AG08396 (cell line): ENCODE results near the gene PROM1.

Experiments
- DNase-seq: peaks from one replicate; pipeline ENCODE4 v3.0.0; 2012; ENCODE audit warnings: low spot score, mixed read lengths

The PROM1 gene

DNA sequence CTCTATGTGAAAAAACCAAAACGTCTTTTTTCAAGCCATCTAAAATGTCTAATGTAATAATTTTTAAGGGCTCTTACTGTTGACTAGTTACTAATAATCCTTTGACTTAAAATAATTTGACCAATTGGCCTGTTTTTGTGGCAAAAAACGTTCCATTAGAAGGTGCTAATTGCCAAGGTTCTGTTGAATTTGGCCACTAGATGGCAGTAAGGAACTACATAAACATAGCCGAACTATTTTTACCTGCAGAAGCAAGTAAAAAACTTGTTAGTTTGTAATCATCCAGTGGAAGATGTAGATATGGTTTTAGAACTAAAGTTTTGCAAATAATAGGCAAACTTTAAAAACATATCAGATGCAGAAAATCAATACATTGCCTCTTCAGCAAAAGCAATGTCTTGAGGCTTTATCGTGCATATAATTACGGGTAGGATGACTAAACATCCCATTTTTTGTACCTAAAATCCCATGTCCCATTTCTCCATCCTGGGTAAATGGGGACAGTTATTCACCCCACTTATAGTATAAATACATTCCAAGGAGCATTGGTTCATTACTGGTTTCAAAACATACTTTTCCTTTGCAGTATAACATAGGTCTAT, 57.6 kb downstream of the PROM1 start:
- DNase-seq, result peak; percentile 18

DNA sequence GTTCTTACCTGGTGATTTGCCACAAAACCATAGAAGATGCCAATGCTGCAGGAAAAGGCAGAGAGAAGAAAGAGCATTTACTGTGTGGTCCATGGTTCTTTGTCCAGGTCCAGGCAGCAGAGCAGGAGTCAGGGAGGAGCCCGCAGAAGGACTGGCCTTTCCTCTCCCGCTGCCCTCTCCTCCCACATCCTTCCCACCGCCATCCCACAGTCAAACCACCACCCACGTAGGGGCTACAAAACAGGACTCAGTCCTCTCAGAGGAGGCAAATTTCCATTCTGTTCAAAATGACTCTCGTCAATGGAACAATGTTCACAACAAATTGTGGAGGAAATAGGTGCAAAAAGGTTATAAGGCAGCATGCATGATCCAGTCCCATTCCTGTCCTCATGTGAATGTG, 58.6 kb downstream of the PROM1 start:
- DNase-seq, result no peak

DNA sequence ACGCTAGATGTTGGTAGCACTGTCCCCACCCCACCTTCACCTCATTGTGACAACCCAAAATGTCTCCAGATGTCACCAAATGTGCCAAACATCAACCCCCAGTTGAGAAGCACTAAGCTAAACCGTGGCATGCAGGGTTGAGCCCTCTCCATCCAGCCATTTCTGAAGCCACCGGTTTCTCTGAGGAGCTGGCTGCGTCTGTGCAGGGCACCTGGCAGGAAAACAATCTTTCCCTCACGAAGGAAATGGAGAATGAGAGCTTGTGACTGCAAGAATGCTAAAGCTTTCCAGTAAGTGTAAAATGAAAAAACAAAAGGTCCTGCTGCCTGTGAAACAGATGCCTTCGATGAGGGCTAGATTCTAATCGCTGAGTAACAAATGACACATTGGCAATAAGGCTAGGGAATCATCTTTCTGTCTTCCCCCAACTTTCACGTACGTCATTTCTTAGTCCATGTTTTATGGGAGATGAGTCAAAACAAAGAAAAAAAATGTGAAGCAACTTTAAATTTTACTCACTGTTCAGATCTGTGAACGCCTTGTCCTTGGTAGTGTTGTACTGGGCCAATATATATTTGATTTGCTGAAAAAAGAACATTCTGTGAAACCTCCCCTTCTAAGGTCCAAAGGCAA, 59.9 kb downstream of the PROM1 start:
- DNase-seq, result no peak

GRCh38 chr4:16021804-16022560, 61.8 kb downstream of the PROM1 start:
- DNase-seq, result no peak

GRCh38 chr4:16019649-16020048, 64.2 kb downstream of the PROM1 start:
- DNase-seq, result no peak

- DNase-seq, result no peak
These were observed 65.0 kb downstream of the PROM1 start for GRCh38 chr4:16018841-16019240.

DNA sequence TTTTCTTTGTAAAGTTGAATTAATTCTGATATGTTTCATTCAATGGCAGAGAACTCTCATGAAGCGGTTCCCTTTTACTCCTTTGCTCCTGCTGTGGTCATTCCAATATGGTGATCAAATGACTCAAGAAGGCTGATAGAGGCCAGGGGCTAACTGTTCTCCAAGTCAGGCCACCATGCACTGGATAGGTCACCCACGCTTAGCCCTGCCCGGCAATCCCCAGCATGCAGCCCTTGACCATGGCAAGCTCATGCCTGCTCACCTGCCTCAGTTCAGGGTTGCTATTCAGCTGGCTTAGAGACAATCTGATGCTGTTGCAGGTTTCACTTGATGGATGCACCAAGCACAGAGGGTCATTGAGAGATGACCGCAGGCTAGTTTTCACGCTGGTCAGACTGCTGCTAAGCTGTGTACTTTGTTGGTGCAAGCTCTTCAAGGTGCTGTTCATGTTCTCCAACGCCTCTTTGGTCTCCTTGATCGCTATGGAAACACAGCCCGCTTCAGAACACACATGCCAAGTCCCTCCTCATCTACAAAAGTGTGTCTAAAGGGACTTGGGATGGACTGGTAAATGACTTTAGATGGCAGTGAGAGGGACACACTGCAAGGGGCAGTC, 65.7 kb downstream of the PROM1 start:
- DNase-seq, result no peak

DNA sequence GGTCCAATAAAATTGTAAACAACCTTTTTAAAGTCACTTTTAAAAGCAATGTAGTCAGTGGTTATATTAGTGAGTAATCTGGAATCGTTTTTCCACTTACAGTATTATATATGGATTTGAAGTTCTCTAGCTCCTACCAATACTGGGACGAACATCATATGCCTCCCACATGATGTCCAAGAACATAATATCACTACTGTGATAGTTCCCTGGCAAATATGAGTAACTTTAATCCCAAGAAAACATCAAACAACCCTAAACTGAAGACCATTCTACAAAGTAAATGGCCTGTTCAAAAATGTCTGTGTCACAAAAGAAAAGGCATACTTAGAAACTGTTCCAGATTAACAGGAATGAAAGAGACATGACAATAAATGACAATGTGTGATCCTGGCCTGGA, 67.3 kb downstream of the PROM1 start:
- DNase-seq, result no peak

DNA sequence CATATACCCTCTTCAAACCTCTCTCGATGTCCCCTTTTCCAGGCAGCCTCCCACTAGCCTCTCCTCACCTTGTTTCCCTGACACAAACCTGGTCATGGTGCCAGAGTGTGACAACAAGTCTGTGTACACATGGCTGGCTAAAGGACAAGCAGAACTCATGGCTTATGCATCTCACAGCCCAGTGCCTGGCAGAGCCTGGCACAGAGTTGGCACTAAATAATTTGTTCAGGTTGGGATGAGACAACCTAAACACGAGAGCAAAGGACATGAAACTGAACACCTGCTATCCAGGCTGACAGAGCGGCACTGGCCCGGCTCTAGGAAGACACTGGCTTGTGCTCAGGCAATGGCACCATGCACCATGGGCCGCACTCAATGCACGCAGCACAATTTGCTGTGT, 72.7 kb downstream of the PROM1 start:
- DNase-seq, result no peak

GRCh38 chr4:16009153-16009552, 74.7 kb downstream of the PROM1 start:
- no peak for DNase-seq

DNA sequence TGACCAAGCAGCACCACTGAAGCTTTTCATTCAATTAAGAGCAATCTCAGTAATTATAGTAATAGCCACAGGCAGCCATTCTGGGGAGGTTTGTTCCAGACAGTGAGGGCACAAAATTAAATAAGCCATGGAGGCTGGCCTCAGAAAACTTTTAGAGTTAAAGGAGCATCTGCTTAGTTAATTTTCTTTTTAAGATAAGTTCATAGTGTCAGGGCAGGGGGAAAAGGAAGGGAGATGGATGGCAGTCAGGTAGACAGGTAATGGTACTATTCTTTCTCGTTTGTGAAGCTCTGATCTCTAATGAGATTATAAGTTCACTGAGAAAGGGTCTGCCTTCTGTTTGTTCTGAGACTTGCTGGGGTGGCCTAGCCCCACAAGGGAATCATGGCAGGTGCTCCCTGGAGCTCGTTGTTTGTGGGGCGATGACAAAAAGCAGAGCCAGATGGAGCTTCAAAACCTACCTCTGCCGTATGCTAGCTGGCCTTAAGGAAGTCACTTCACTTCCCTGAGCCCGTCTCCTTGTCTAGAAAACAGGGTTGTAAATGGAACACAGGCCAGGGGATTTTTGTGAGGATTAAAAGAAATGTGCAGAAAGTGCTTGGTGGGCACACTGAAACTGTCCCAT, 76.2 kb downstream of the PROM1 start:
- DNase-seq, result no peak

DNA sequence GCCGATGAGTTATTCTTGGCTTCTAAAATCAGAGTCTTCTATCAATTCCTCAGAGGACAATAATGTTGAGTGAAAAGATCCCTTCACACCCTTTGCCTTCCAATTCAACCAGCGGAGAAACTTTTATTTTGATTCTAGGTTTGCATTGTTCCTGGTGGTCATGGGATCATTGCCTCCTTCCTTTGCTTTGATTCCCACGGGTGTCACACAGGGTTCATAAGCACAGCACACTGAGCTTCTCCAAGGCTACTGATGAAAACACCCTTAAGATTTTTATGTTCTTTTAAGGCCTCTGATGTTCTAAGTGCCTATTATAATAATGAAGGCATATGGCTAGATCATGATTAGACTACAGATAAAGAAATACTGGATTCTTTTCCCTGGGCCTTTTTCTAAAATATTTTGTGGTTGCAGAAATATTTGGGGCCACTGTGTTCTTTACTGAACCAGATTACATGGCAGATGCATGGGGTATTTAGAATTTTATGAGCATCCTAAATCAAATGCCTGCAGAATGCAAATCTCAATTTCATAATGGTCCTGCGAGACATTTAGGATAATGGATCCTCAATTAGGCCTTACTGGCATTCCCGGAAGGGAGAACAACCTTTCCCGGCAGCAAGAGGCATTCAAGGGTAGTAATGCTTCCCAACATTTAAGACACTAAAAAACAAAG, 76.9 kb downstream of the PROM1 start:
- DNase-seq, result no peak

DNA sequence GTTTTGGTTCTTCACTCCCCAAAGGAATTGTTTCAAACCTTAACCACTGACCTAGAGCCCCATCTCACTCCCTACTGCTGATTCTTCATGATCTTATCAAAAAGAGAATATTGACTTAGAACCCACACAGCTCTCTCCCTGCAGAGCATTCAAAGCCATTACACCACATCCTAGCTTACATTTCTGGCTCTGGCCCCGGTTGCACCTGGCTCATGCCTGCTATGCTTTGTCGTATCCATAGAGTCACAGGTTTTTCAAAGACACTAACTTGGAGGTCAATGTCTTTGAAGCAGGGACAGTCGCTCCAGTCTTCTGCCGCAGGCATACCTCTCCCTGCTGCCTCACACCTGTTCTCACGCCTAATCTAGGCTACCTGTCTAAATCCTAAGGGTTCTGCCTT, 78.1 kb downstream of the PROM1 start:
- DNase-seq, result no peak

DNA sequence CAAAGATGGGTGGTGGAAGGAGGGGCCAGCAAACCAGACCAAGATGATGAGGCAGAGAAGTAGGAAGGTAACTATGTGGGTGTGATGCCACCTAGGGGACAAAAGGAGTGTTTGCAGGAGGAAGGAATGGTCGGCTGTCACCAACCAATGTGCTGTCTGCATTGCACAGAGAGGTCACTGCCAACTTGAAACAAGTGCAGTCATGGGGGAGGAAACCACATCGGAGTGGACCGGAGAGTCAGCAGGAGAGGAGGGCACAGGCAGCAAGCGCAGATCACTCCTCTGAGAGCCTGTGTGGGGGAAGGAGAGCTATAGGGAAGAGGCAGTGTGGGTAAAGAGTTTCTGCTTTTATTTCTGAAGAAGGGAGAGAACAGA, 82.4 kb downstream of the PROM1 start:
- peak; percentile 82 for DNase-seq

DNA sequence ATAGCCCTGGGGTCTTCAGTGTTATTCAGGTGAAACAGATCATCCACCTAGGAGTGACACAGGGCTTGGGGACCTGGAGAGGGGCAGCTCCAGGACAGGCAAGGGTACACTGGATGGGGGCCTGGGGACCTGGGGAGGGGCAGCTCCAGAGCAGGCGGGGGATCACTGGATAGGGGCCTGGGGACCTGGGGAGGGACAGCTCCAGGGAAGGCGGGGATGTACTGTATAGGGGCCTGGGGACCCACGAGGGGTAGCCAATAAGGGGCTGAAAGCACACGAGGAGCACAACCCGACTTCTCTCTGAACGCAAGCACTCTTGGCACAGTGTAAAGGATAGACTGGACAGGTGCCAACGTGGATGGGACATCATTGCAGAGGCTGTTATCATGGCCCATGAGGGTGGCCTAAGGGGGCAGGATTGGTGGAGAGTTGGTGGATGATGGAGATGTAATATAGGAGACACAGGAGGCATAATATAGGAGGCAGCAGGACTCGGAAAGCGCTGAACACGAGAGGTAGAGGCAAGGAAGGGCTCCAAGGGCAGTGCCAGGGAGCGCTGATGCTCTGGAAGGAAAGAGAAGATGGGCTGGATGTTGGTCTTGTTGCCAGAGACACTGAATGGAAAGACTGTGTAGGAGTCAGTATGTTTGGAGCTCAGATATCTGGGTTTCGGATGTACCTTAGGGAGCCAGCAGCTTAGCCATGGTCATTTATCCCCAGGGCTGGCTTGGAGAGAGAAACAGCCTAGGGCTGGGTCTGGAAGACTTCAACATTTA, 82.9 kb downstream of the PROM1 start:
- DNase-seq, result no peak

DNA sequence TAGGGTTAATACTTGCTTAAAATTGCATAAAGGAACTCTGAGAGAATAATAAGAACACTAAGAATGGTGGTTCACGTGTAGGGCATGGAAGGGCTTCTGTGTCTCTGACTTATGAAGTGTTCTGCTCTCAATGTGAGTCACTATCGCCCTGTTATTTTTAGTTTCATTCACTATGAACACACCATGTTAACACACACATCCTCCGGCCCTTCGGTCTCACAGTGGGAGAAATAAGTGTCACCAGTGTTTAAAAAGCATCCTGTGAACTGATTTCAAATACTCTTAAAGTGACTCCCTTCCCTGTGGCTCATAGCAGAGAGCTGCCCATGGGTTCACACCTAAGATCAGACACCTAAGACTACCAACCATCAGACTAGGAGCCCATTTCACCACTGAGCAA, 87.0 kb downstream of the PROM1 start:
- no peak for DNase-seq

DNA sequence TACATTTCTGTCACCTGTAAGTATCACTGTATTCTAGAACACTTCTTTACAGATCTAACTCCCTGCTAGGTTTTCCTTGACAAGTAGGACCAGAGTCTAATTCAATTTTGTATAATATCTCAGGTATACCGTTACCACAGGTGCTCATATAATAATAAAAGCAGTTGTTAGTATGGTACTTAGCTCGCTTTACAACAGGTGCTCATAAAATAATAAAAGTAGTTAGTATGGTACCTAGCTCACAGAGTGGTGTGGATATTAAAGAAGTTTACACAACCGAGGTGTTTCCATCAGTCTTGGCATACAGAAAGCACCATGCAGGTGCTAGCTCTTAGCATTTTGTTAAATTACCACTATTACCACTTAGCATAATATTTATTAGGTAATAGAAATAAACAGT, 88.0 kb downstream of the PROM1 start:
- no peak for DNase-seq

- no peak for DNase-seq
These were observed 91.7 kb downstream of the PROM1 start for GRCh38 chr4:15992167-15992485.

- no peak for DNase-seq
These were observed 93.1 kb downstream of the PROM1 start for GRCh38 chr4:15990570-15991285.

DNA sequence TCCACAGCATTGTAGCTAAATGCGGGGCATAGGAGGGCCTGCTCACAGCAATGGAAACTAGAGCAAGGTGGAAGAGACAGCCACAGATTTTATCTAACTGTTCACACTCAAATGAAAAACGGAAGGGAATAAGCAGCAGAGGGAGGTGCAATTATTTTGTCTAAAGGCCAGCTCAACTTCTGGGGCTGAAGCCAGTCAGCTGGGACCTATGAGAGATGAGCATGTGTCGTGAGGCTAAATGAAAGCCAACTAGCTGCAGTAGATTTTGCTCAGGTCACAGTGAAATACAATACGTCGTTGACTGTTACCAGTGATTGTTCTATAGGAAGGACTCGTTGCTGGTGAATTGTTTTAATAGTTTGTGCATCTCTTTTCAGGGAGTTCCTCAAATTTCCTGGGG, 94.4 kb downstream of the PROM1 start:
- no peak for DNase-seq

- DNase-seq, result no peak
These were observed 95.6 kb downstream of the PROM1 start for GRCh38 chr4:15988222-15988621.
